KG1 (cell line): Measurements from ENCODE around the gene ARPC4.

Source experiments
- DNase-seq: peaks from one replicate; lab custom pipeline; 2025; lab: John Stamatoyannopoulos, UW

The ARPC4 gene

GRCh38 chr3:9792405-9793160 lies at the start of gene ARPC4, which contains the start of gene TADA3:
ARPC4 (plus strand) TSS chr3:9793082; CDS start chr3:9793122, 40 bp downstream.
TADA3 (minus strand) TSS chr3:9792473; CDS start chr3:9791466, 1,007 bp downstream.
- DNase-seq = peak; percentile 95

- DNase-seq = no peak
Measured at GRCh38 chr3:9743548-9743947, 49.3 kb upstream of the ARPC4 start.

- no peak for DNase-seq
Measured at GRCh38 chr3:9744162-9744561, 48.7 kb upstream of the ARPC4 start.

DNA sequence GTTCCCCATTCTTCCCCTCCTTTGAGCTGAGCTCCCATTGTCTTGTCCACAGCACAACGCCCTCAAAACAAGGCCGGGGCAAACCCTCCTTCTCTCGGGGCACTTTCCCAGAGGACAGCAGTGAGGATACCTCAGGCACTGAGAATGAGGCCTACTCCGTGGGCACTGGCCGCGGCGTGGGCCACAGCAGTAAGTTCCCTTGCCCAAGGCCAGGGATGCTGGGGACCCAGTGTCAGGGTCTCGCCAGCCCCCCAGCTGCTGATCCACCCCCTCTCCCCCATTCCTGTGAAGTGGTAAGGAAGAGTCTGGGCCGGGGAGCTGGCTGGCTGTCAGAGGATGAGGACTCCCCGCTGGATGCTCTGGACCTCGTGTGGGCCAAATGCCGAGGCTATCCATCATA lies 47.4 kb upstream of the ARPC4 start:
- no peak for DNase-seq

- DNase-seq = no peak
Measured at GRCh38 chr3:9746330-9746729, 46.6 kb upstream of the ARPC4 start.

DNA sequence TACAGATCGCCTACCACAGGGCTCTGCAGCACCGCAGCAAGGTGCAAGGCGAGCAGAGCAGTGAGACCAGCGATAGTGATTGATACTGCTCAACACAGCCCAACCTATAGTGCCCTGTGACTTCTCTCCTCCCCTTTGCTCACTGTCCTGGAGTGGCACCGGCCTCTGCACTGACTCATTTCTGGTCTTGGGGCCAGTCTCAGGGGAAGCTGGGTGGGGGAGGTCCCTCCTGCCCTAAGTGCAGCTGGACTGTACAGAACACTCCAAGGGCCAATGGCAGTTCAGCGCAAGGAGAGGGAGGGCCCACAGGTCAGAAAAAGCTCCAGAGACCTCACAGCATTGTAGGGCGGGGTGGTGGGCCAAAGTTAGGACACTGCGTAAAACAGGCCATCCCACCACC lies 45.6 kb upstream of the ARPC4 start:
- DNase-seq = no peak

DNA sequence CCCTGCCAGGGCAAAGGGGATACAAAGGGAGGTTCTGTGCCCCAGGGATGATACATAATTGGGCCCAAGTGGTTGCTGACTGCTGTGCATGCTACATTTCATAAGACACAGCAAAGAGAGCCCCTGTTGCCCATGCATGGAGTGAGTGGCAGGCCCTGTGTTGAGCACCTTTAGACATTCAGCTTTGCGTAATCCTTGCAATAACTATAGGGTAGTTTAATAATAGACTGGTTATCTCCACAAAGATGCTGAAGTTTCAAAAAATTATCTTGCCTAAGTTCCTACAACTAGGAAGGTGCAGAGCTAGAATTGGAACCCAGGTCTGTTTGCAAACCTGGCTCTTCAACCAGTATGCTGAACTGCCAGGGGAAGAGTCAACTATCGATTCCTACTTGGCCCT lies 44.9 kb upstream of the ARPC4 start:
- no peak for DNase-seq

DNA sequence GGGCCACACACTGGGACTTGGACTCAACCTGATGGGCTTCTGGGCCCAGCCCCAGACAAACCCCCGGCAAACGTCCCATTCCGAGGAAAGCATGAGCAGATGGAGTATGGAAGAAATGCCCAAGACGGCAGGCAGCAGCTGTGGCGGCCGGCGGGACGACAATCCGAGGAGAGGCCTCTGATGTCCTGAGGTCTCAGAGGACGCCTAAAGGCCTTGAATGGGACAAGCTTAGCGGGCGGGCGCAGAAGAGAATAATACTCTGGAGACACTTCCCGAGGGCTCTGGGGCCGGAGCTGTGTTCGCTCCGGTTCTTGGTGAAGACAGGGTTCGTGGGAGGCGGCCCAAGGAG lies 43.6 kb upstream of the ARPC4 start:
- DNase-seq = no peak

DNA sequence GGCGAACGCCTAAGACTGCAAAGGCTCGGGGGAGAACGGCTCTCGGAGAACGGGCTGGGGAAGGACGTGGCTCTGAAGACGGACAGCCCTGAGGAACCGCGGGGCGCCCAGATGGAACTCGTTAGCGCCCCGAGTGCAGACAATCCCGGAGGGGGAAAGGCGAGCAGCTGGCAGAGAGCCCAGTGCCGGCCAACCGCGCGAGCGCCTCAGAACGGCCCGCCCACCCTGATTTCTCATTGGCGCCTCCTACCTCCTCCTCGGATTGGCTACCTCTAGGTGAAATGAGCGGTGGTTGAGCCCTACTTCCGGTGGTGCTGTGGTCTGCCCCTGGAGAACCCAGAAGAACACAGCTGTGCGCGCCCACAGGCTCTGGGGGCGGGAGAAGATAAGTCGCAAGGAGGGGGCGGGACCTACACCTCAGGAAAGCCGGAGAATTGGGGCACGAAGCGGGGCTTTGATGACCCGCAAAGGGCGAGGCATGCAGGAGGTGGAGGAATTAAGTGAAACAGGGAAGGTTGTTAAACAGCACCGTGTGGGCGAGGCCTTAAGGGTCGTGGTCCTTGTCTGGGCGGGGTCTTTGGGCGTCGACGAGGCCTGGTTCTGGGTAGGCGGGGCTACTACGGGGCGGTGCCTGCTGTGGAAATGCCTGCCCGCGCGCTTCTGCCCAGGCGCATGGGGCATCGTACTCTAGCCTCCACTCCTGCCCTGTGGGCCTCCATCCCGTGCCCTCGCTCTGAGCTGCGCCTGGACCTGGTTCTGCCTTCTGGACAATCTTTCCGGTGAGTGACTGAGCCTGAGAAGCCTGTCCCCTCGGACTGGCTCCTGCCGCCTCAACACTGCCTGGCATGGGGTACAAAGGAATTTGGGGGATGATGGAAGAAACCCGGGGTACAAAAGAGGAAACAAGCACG lies 43.0 kb upstream of the ARPC4 start, which contains the start of gene OGG1:
Gene OGG1, plus strand, starts transcription at position 308 of the 911 bp plus-strand sequence. Its CDS starts 335 bp downstream, at position 643.
- DNase-seq = peak; percentile 99

GRCh38 chr3:9750556-9751411 lies 42.1 kb upstream of the ARPC4 start:
- no peak for DNase-seq

DNA sequence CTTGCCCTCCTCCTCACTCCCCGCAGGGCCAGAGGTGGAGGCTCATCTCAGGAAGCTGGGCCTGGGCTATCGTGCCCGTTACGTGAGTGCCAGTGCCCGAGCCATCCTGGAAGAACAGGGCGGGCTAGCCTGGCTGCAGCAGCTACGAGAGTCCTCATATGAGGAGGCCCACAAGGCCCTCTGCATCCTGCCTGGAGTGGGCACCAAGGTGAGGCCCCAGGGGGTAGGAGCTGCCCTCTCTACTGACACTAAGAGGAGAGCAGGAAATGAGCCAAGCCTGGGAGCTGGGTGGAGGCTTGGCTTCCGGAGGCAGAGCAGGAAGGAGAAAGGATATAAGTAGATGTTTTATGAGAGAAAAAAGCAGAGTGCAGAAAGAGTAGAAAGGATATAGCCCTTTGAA lies 38.2 kb upstream of the ARPC4 start:
- no peak for DNase-seq

- no peak for DNase-seq
Measured at GRCh38 chr3:9757427-9757826, 35.5 kb upstream of the ARPC4 start.

DNA sequence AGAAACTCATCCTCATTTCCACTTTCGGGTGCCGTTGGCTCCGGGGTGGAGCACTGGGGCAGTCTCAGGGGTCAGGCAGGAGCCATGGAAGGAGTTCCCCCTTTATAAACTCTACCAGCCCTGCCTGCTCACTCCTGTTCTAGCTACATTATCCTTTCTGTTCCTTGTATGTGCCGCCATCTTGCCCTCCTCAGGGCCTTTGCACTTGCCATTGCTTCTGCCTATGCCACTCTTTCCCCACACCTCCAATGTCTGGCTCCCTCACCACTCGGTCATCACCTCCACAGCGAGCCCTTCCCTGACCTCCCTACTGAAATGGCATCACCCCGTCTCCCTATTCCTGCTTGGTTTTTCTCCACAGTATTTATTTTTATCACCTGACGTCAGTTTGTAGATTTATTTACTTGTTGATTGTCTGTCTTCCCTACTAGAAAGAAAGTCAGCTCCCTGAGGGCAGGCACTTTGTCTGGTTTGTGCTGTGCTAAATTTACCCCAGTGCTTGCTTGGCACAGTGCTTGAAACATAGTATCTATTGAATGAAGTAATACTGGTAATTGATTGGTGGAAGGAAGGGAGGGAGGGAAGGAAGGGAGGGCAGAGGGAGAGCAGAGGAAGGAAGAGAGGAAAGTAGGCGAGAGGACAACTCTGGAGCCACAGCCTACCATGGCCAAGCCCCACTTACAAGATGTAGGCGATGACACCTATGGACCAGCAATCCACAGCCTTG lies 31.9 kb upstream of the ARPC4 start:
- no peak for DNase-seq

GRCh38 chr3:9761919-9762318 lies 31.0 kb upstream of the ARPC4 start:
- no peak for DNase-seq

- DNase-seq = no peak
Measured at GRCh38 chr3:9762871-9763270, 30.0 kb upstream of the ARPC4 start.

GRCh38 chr3:9765865-9766264 lies 27.0 kb upstream of the ARPC4 start:
- DNase-seq = no peak

DNA sequence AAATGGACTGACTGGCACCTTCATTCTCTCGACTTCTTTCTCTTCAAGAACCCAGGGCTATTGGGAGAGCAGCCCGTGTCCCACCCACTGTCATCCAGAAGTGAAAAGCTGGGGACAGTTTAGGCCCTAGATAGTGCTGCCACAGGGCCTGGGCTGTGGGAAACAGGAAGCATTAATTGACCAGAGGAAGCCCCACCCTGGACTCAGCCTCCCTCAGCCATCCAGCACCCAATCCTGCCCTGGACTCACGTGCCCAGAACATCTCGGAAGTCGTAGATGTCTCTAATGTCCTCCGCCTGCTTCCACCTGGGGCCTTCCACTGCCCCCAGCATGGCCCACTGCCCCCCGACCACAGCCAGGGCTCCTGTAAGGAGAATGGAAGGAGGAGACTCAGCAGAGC lies 25.5 kb upstream of the ARPC4 start:
- no peak for DNase-seq

GRCh38 chr3:9768141-9768775 lies 24.6 kb upstream of the ARPC4 start:
- no peak for DNase-seq

- no peak for DNase-seq
Measured at GRCh38 chr3:9769012-9769411, 23.9 kb upstream of the ARPC4 start.

DNA sequence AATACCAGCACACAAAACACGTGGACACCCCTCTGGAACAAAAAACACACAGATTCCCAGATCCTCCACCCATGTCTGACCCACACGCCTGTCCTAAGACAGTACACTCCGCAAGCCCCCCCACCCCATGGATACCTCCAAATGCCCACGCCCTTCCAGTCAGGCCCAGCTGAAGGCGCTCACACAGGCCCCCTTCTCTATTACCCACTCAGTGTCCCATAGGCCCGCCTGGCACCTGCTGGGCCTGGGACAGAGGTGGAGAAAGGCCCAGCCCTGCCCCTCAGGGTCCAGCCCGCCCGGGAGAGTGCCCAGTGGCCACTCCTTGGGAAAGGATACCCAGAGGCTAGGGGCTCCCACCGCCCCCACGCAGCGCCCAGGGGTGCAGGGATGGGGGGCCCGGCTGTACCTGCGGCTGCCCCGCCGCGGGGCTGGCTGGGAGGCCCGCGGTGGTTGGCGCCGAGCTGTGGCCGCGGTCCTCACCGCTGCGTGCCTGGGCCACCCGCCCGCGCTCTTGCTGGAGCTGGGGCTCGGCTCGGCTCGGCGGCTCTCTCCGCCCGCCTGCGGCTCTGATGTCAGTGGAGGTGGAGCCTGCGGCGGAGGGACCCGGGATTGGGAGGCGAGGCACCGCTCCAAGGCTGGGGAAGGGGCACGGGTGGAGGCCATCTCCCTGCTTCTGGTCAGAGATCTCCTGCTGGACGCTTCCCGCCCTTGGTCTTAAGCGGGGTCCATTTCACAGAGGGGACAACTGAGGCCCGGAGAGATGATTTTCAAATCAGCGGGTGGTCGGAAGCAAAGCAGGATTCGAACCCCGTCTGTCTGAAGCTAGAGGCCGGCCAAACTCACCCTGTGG lies 23.2 kb upstream of the ARPC4 start, which contains the start of gene CAMK1:
Gene CAMK1, minus strand, starts transcription at position 522 of the 850 bp plus-strand sequence. CDS start 2,198 bp downstream, outside the sequence.
- no peak for DNase-seq
